Measurements from ENCODE around the gene CYP4F2.

Gene CYP4F2

GRCh38 chr19:15913384-15913783 lies 15.5 kb upstream of the CYP4F2 start:
- no peak for TF ChIP-seq YY1 (IDR thresholded peaks at IDR 0.05; ENCODE audit: low read depth)
- no peak for TF ChIP-seq EP300 (IDR thresholded peaks at IDR 0.05; ENCODE audit: borderline replicate concordance)
- no peak for TF ChIP-seq ZBTB7A (IDR thresholded peaks at IDR 0.05; ENCODE audit: low read depth)
- no peak for TF ChIP-seq TAF1 (IDR thresholded peaks at IDR 0.05; ENCODE audit: low read depth)
- no peak for TF ChIP-seq USF1 (IDR thresholded peaks at IDR 0.05)
- TF ChIP-seq CREB1 (IDR thresholded peaks at IDR 0.05; ENCODE audit: low read depth) = no peak
- no peak for TF ChIP-seq EGR1 (IDR thresholded peaks at IDR 0.05)
- TF ChIP-seq RAD21 (IDR thresholded peaks at IDR 0.05; ENCODE audit: low read depth) = no peak
- no peak for TF ChIP-seq FOXM1 (IDR thresholded peaks at IDR 0.05; ENCODE audit: borderline replicate concordance, low read depth)

GRCh38 chr19:15911599-15912235 lies 13.8 kb upstream of the CYP4F2 start:
- TF ChIP-seq CREB1 (IDR thresholded peaks at IDR 0.05; ENCODE audit: low read depth) (no peak), CEBPB (IDR thresholded peaks at IDR 0.05) (no peak), TAF1 (IDR thresholded peaks at IDR 0.05; ENCODE audit: low read depth) (no peak), EGR1 (IDR thresholded peaks at IDR 0.05) (no peak), TCF12 (IDR thresholded peaks at IDR 0.05; ENCODE audit: low read depth) (no peak), USF1 (IDR thresholded peaks at IDR 0.05) (no peak), YY1 (IDR thresholded peaks at IDR 0.05; ENCODE audit: low read depth) (no peak), MAX (IDR thresholded peaks at IDR 0.05) (no peak), FOXM1 (IDR thresholded peaks at IDR 0.05; ENCODE audit: borderline replicate concordance, low read depth) (no peak), REST (IDR thresholded peaks at IDR 0.05; ENCODE audit: low read depth) (no peak), EP300 (IDR thresholded peaks at IDR 0.05; ENCODE audit: borderline replicate concordance) (no peak), RAD21 (IDR thresholded peaks at IDR 0.05; ENCODE audit: low read depth) (no peak), NFIC (IDR thresholded peaks at IDR 0.05) (no peak), TEAD4 (IDR thresholded peaks at IDR 0.05) (no peak), ZBTB7A (IDR thresholded peaks at IDR 0.05; ENCODE audit: low read depth) (no peak)

GRCh38 chr19:15905026-15905425 lies 7.2 kb upstream of the CYP4F2 start:
- TF ChIP-seq TCF12 (IDR thresholded peaks at IDR 0.05; ENCODE audit: low read depth) (no peak), FOXM1 (IDR thresholded peaks at IDR 0.05; ENCODE audit: borderline replicate concordance, low read depth) (no peak), YY1 (IDR thresholded peaks at IDR 0.05; ENCODE audit: low read depth) (no peak), TEAD4 (IDR thresholded peaks at IDR 0.05) (no peak), EP300 (IDR thresholded peaks at IDR 0.05; ENCODE audit: borderline replicate concordance) (no peak), CEBPB (IDR thresholded peaks at IDR 0.05) (no peak), REST (IDR thresholded peaks at IDR 0.05; ENCODE audit: low read depth) (no peak), MAX (IDR thresholded peaks at IDR 0.05) (no peak), TAF1 (IDR thresholded peaks at IDR 0.05; ENCODE audit: low read depth) (no peak)

GRCh38 chr19:15902254-15902653 lies 4.4 kb upstream of the CYP4F2 start:
- TF ChIP-seq MAX (IDR thresholded peaks at IDR 0.05) (no peak), TEAD4 (IDR thresholded peaks at IDR 0.05) (no peak), ZBTB7A (IDR thresholded peaks at IDR 0.05; ENCODE audit: low read depth) (no peak), CEBPB (IDR thresholded peaks at IDR 0.05) (no peak), CREB1 (IDR thresholded peaks at IDR 0.05; ENCODE audit: low read depth) (no peak), REST (IDR thresholded peaks at IDR 0.05; ENCODE audit: low read depth) (no peak), YY1 (IDR thresholded peaks at IDR 0.05; ENCODE audit: low read depth) (no peak), TCF12 (IDR thresholded peaks at IDR 0.05; ENCODE audit: low read depth) (no peak), EP300 (IDR thresholded peaks at IDR 0.05; ENCODE audit: borderline replicate concordance) (no peak), NFIC (IDR thresholded peaks at IDR 0.05) (no peak), TAF1 (IDR thresholded peaks at IDR 0.05; ENCODE audit: low read depth) (no peak), EGR1 (IDR thresholded peaks at IDR 0.05) (no peak), USF1 (IDR thresholded peaks at IDR 0.05) (no peak), RAD21 (IDR thresholded peaks at IDR 0.05; ENCODE audit: low read depth) (no peak), FOXM1 (IDR thresholded peaks at IDR 0.05; ENCODE audit: borderline replicate concordance, low read depth) (no peak)

Measured in Ishikawa (cell line).